OCI-LY1 (cell line): ENCODE data around the gene KRTCAP2.

Source experiments
- EZH2 ChIP-seq: fragments of 200-600 bp; sonication (generic), shearing (Covaris generic); IDR thresholded peaks from 2 replicates; pipeline ENCODE4 v1.8.0; 2017; ENCODE audit warnings: borderline replicate concordance, mixed run types, mild to moderate bottlenecking, antibody characterized with exemption, low read length, moderate library complexity, mixed read lengths
- TF ChIP-seq, protein P1 (sequence below): fragments of 200-600 bp; sonication (generic), shearing (Covaris generic); IDR thresholded peaks from 2 replicates; pipeline ENCODE4 v1.5.1; 2017; ENCODE audit warnings: mild to moderate bottlenecking, antibody characterized with exemption, low read length, moderate library complexity, mixed read lengths

DNA sequence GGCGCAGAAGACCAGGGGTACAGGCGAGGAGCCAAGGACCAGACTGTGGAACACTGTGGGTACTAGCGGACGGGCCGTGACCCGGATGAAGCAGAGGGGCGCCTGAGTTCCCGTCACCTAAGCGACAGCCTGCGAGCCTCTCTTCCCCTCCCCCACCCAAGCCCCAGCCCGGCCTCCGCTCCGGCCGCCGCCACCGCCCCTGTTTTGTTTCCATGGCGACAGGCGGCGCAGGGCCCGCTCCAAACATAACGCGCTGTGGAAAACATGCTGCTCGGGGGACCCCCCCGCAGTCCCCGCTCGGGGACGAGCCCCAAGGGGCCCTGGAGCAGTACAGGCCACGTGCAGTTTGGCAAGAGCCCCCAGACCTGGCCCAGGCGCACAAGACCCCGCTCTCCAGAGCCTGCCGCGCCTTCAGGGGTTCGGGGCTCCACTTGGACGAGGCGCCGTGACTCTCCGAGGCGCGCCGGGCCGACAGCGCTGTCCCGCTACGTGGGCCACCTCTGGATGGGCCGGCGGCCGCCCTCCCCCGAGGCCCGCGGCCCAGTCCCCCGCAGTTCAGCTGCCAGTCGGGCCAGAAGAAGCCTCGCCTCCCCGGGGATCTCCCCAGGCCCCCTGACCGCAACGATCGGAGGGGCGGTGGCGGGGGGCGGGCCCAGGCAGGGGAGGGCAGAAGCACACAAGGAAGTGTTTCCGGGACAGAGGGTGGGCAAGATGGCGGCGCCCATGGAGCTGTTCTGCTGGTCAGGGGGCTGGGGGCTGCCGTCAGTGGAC is 35.6 kb upstream of the KRTCAP2 start, which contains the start of gene MTX1:
- TF ChIP-seq EZH2, result no peak
- TF ChIP-seq, protein P1, sequence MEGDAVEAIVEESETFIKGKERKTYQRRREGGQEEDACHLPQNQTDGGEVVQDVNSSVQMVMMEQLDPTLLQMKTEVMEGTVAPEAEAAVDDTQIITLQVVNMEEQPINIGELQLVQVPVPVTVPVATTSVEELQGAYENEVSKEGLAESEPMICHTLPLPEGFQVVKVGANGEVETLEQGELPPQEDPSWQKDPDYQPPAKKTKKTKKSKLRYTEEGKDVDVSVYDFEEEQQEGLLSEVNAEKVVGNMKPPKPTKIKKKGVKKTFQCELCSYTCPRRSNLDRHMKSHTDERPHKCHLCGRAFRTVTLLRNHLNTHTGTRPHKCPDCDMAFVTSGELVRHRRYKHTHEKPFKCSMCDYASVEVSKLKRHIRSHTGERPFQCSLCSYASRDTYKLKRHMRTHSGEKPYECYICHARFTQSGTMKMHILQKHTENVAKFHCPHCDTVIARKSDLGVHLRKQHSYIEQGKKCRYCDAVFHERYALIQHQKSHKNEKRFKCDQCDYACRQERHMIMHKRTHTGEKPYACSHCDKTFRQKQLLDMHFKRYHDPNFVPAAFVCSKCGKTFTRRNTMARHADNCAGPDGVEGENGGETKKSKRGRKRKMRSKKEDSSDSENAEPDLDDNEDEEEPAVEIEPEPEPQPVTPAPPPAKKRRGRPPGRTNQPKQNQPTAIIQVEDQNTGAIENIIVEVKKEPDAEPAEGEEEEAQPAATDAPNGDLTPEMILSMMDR, result no peak
